Measurements from ENCODE around the gene TUBG2.

DNA sequence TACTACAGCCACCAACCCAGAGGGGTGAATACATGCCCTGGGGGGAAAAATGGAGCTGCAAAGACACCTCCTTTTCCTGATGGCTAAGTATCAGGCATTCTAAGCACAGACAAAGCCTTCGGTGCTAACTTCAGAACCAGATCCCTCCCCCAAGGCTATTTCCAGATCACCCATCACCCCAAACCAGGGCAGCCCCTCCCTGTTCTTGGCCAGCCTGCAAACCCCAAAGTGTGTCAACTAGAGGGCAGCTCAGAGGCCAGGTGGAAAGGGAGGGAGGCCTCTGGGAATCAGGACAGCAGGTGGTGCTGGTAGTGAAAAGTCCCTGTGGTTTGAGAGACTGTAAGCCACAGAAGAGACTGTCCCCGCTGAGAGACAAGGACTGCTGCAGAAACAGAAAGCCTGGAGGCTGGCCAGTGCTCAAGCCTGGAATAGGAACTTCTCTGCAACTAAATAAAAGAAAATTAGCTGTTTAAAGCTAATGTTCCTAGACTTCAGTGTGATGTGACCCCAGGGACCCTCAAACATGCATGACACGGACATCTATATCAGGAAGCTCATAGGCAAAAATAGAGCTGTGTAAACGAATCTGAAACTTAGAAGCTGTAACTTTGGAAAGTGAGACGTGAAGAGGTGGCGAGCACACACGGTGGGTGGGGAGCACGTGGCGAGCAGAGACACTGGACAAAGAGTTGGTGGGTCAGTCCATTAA lies 40.5 kb upstream of the TUBG2 start:
- TF ChIP-seq RXRA (IDR thresholded peaks at IDR 0.05; ENCODE audit: borderline replicate concordance, low read depth) (no peak), NFIC (IDR thresholded peaks at IDR 0.05; ENCODE audit: borderline replicate concordance) (no peak), USF2 (IDR thresholded peaks at IDR 0.05; ENCODE audit: borderline replicate concordance, low read depth, low read length) (no peak)
- TF ChIP-seq, protein P1, sequence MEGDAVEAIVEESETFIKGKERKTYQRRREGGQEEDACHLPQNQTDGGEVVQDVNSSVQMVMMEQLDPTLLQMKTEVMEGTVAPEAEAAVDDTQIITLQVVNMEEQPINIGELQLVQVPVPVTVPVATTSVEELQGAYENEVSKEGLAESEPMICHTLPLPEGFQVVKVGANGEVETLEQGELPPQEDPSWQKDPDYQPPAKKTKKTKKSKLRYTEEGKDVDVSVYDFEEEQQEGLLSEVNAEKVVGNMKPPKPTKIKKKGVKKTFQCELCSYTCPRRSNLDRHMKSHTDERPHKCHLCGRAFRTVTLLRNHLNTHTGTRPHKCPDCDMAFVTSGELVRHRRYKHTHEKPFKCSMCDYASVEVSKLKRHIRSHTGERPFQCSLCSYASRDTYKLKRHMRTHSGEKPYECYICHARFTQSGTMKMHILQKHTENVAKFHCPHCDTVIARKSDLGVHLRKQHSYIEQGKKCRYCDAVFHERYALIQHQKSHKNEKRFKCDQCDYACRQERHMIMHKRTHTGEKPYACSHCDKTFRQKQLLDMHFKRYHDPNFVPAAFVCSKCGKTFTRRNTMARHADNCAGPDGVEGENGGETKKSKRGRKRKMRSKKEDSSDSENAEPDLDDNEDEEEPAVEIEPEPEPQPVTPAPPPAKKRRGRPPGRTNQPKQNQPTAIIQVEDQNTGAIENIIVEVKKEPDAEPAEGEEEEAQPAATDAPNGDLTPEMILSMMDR (IDR thresholded peaks at IDR 0.05), result no peak

Measured in SK-N-SH (cell line).